ENCODE results near the gene AIG1. TPM values are rescaled to one million over a fixed set of nuclear protein-coding genes. Genes with fewer than 3 reads are reported as not detected.
"Not testable (repeated sequence)": the region's sequence is repeated elsewhere in the genome, so short reads cannot be mapped to it uniquely, and the experiment has no call there.

The AIG1 gene
- total RNA-seq, 2 experiments from 2014 or later, result 15.7 to 16.1 TPM

- no peak for DNase-seq
- Mint-ChIP-seq H3K9me3 (no peaks in the 10 kb centered on the region), H3K36me3 (no peaks in the 10 kb centered on the region), H3K27ac (no peak overlapping the region), H3K4me1 (ENCODE audit: low read depth) (no peaks in the 10 kb centered on the region), H3K27me3 (no peaks in the 10 kb centered on the region), H3K4me3 (no peak overlapping the region)
- ChIA-PET CTCF (no interaction called here), POLR2A (no interaction called here)
- intact Hi-C loops (cut with micrococcal nuclease), result no loop called here
Measured at GRCh38 chr6:143160439-143161220, 99.9 kb downstream of the AIG1 start.

GRCh38 chr6:143163621-143164020 lies 102.9 kb downstream of the AIG1 start:
- Mint-ChIP-seq H3K9me3 (no peaks in the 10 kb centered on the region), H3K27me3 (no peaks in the 10 kb centered on the region), H3K4me3 (no peak overlapping the region), H3K27ac (no peak overlapping the region), H3K4me1 (ENCODE audit: low read depth) (no peaks in the 10 kb centered on the region), H3K36me3 (no peaks in the 10 kb centered on the region)
- POLR2A ChIA-PET, result no interaction called here
- CTCF ChIA-PET, result no interaction called here
- intact Hi-C loops (cut with micrococcal nuclease), result no loop called here
- DNase-seq, result no peak

- ChIA-PET POLR2A (no interaction called here), CTCF (no interaction called here)
- intact Hi-C loops (cut with micrococcal nuclease), result no loop called here
- Mint-ChIP-seq H3K27ac (no peak overlapping the region), H3K36me3 (no peaks in the 10 kb centered on the region), H3K9me3 (no peaks in the 10 kb centered on the region), H3K27me3 (no peaks in the 10 kb centered on the region), H3K4me1 (ENCODE audit: low read depth) (no peaks in the 10 kb centered on the region), H3K4me3 (no peak overlapping the region)
- DNase-seq, result no peak
Measured at GRCh38 chr6:143164565-143165105, 103.9 kb downstream of the AIG1 start.

- CTCF ChIA-PET, result interaction anchor here (0.6 kb wide), 1 partner anchor 18 kb away, joined by 3 read pairs; no protein-coding TSS in a partner anchor
- no peaks in the 10 kb centered on the region for H3K27me3 Mint-ChIP-seq
- no peaks in the 10 kb centered on the region for H3K4me1 Mint-ChIP-seq (ENCODE audit: low read depth)
- no peak for DNase-seq
- H3K36me3 Mint-ChIP-seq, result no peaks in the 10 kb centered on the region
- POLR2A ChIA-PET, result no interaction called here
- no peak overlapping the region for H3K4me3 Mint-ChIP-seq
- intact Hi-C loops (cut with micrococcal nuclease), result no loop called here
- no peaks in the 10 kb centered on the region for H3K9me3 Mint-ChIP-seq
- H3K27ac Mint-ChIP-seq, result no peak overlapping the region
Measured at GRCh38 chr6:143165315-143165855, 104.7 kb downstream of the AIG1 start.

GRCh38 chr6:143166247-143166695 lies 105.6 kb downstream of the AIG1 start:
- Mint-ChIP-seq H3K27ac (no peak overlapping the region), H3K9me3 (no peaks in the 10 kb centered on the region), H3K4me3 (no peak overlapping the region), H3K36me3 (no peaks in the 10 kb centered on the region), H3K4me1 (ENCODE audit: low read depth) (no peaks in the 10 kb centered on the region), H3K27me3 (no peaks in the 10 kb centered on the region)
- no peak for DNase-seq
- intact Hi-C loops (cut with micrococcal nuclease), result no loop called here
- ChIA-PET CTCF (no interaction called here), POLR2A (no interaction called here)

- intact Hi-C loops (cut with micrococcal nuclease), result no loop called here
- ChIA-PET POLR2A (no interaction called here), CTCF (no interaction called here)
- H3K36me3 Mint-ChIP-seq, result peaks cover 6% of the 10 kb centered on the region
- no peak overlapping the region for H3K4me3 Mint-ChIP-seq
- no peaks in the 10 kb centered on the region for H3K9me3 Mint-ChIP-seq
- H3K27ac Mint-ChIP-seq, result no peak overlapping the region
- no peaks in the 10 kb centered on the region for H3K4me1 Mint-ChIP-seq (ENCODE audit: low read depth)
- H3K27me3 Mint-ChIP-seq, result no peaks in the 10 kb centered on the region
- DNase-seq, result no peak
Measured at GRCh38 chr6:143167224-143167623, 106.5 kb downstream of the AIG1 start.

GRCh38 chr6:143168396-143168816 lies 107.7 kb downstream of the AIG1 start:
- H3K36me3 Mint-ChIP-seq; CTCF ChIA-PET; H3K4me1 Mint-ChIP-seq (ENCODE audit: low read depth); H3K27me3 Mint-ChIP-seq; DNase-seq; H3K4me3 Mint-ChIP-seq; POLR2A ChIA-PET; H3K9me3 Mint-ChIP-seq; intact Hi-C loops (cut with micrococcal nuclease); H3K27ac Mint-ChIP-seq: not testable (repeated sequence)

GRCh38 chr6:143169440-143169839 lies 108.8 kb downstream of the AIG1 start:
- no peak for DNase-seq
- ChIA-PET CTCF (no interaction called here), POLR2A (no interaction called here)
- Mint-ChIP-seq H3K36me3 (peaks cover 14% of the 10 kb centered on the region), H3K4me3 (no peak overlapping the region), H3K9me3 (peaks cover 6% of the 10 kb centered on the region), H3K27me3 (no peaks in the 10 kb centered on the region), H3K27ac (no peak overlapping the region), H3K4me1 (ENCODE audit: low read depth) (no peaks in the 10 kb centered on the region)
- intact Hi-C loops (cut with micrococcal nuclease), result no loop called here

- DNase-seq, result no peak
- H3K4me1 Mint-ChIP-seq (ENCODE audit: low read depth), result no peaks in the 10 kb centered on the region
- intact Hi-C loops (cut with micrococcal nuclease), result no loop called here
- H3K27ac Mint-ChIP-seq, result no peak overlapping the region
- ChIA-PET CTCF (no interaction called here), POLR2A (no interaction called here)
- H3K36me3 Mint-ChIP-seq, result peaks cover 41% of the 10 kb centered on the region
- H3K27me3 Mint-ChIP-seq, result no peaks in the 10 kb centered on the region
- H3K4me3 Mint-ChIP-seq, result no peak overlapping the region
- peaks cover 28% of the 10 kb centered on the region for H3K9me3 Mint-ChIP-seq
Measured at GRCh38 chr6:143174516-143174915, 113.8 kb downstream of the AIG1 start.

GRCh38 chr6:143174951-143175350 lies 114.3 kb downstream of the AIG1 start:
- CTCF ChIA-PET, result no interaction called here
- H3K27ac Mint-ChIP-seq, result no peak overlapping the region
- intact Hi-C loops (cut with micrococcal nuclease), result no loop called here
- H3K9me3 Mint-ChIP-seq, result peaks cover 28% of the 10 kb centered on the region
- H3K36me3 Mint-ChIP-seq, result peaks cover 41% of the 10 kb centered on the region
- H3K27me3 Mint-ChIP-seq, result no peaks in the 10 kb centered on the region
- H3K4me1 Mint-ChIP-seq (ENCODE audit: low read depth), result no peaks in the 10 kb centered on the region
- H3K4me3 Mint-ChIP-seq, result no peak overlapping the region
- POLR2A ChIA-PET, result no interaction called here
- no peak for DNase-seq

GRCh38 chr6:143176090-143177021 lies 115.7 kb downstream of the AIG1 start:
- ChIA-PET POLR2A (no interaction called here), CTCF (no interaction called here)
- H3K4me3 Mint-ChIP-seq, result no peak overlapping the region
- peaks cover 41% of the 10 kb centered on the region for H3K36me3 Mint-ChIP-seq
- no peaks in the 10 kb centered on the region for H3K27me3 Mint-ChIP-seq
- peaks cover 28% of the 10 kb centered on the region for H3K9me3 Mint-ChIP-seq
- intact Hi-C loops (cut with micrococcal nuclease), result no loop called here
- no peaks in the 10 kb centered on the region for H3K4me1 Mint-ChIP-seq (ENCODE audit: low read depth)
- no peak overlapping the region for H3K27ac Mint-ChIP-seq
- no peak for DNase-seq

GRCh38 chr6:143177706-143178105 lies 117.0 kb downstream of the AIG1 start:
- ChIA-PET CTCF (no interaction called here), POLR2A (no interaction called here)

More at GRCh38 chr6:143177706-143178105, 117.0 kb downstream of the AIG1 start:
- no peaks in the 10 kb centered on the region for H3K27me3 Mint-ChIP-seq
- H3K27ac Mint-ChIP-seq, result no peak overlapping the region
- intact Hi-C loops (cut with micrococcal nuclease), result no loop called here
- no peak for DNase-seq
- no peak overlapping the region for H3K4me3 Mint-ChIP-seq
- peaks cover 35% of the 10 kb centered on the region for H3K36me3 Mint-ChIP-seq
- H3K4me1 Mint-ChIP-seq (ENCODE audit: low read depth), result no peaks in the 10 kb centered on the region
- H3K9me3 Mint-ChIP-seq, result peaks cover 28% of the 10 kb centered on the region

All from activated CD4-positive, alpha-beta memory T cell treated with anti-CD3 and anti-CD28 coated beads for 36 hours (primary cell).